Neutrophil (primary cell): ENCODE results near the gene TMCC1.
"Not testable (repeated sequence)": the region's sequence is repeated elsewhere in the genome, so short reads cannot be mapped to it uniquely, and the experiment has no call there.

Experiments
- H3K27ac ChIP-seq: fragments of 200-600 bp; sonication (generic); 2 replicates; pipeline ENCODE4 v1.5.1; 2016; ENCODE audit warnings: mild to moderate bottlenecking, moderate library complexity
- H3K27me3 ChIP-seq: fragments of 200-600 bp; sonication (generic); 2 replicates; pipeline ENCODE4 v1.6.0; 2016; ENCODE audit warnings: mild to moderate bottlenecking
- H3K36me3 ChIP-seq: fragments of 200-600 bp; sonication (generic); 2 replicates; pipeline ENCODE4 v1.5.1; 2017
- H3K4me1 ChIP-seq, 2 experiments: fragments of 200-600 bp in 1 of 2; sonication (generic) in 1 of 2; 1 replicate in 1 of 2; 2 replicates in 1 of 2; pipeline versions ENCODE4 v1.5.1 to v1.6.1; 2013 to 2016; ENCODE audit warnings: low read depth in 1 of 2, low read length in 1 of 2, mild to moderate bottlenecking in 1 of 2, moderate library complexity in 1 of 2; ENCODE audit not compliant: control insufficient read depth in 1 of 2, insufficient read depth in 1 of 2
- H3K4me3 ChIP-seq, 2 experiments: fragments of 200-600 bp in 1 of 2; sonication (generic) in 1 of 2; 1 replicate in 1 of 2; 2 replicates in 1 of 2; pipeline ENCODE4 v1.5.1; 2013 to 2016; ENCODE audit warnings: low read depth in 1 of 2, low read length in 1 of 2, mild to moderate bottlenecking in 1 of 2, moderate library complexity in 1 of 2
- H3K9me3 ChIP-seq: fragments of 200-600 bp; sonication (generic); 2 replicates; pipeline ENCODE4 v1.5.1; 2016
- CTCF ChIP-seq: fragments of 200-600 bp; sonication (generic); IDR thresholded peaks from 2 replicates; pipeline ENCODE4 v1.5.1; 2016; ENCODE audit warnings: antibody characterized with exemption

TMCC1 gene

GRCh38 chr3:129651435-129652202 is 241.9 kb downstream of the TMCC1 start:
- Histone ChIP-seq H3K36me3 (peaks cover 31% of the 10 kb centered on the region), H3K27me3 (no peaks in the 10 kb centered on the region), H3K9me3 (no peaks in the 10 kb centered on the region), H3K4me3 (no peak overlapping the region), H3K4me1 (no peaks in the 10 kb centered on the region), H3K27ac (no peak overlapping the region)
- no peak for TF ChIP-seq CTCF

- Histone ChIP-seq H3K9me3 (no peaks in the 10 kb centered on the region), H3K27ac (no peak overlapping the region), H3K4me3 (no peak overlapping the region), H3K4me1 (no peaks in the 10 kb centered on the region), H3K27me3 (no peaks in the 10 kb centered on the region), H3K36me3 (peaks cover 31% of the 10 kb centered on the region)
- no peak for TF ChIP-seq CTCF
Measured at GRCh38 chr3:129650256-129650872, 243.1 kb downstream of the TMCC1 start.

GRCh38 chr3:129648391-129648790 is 245.1 kb downstream of the TMCC1 start:
- Histone ChIP-seq H3K27me3 (no peaks in the 10 kb centered on the region), H3K36me3 (peaks cover 21% of the 10 kb centered on the region), H3K9me3 (no peaks in the 10 kb centered on the region), H3K27ac (no peak overlapping the region), H3K4me3 (no peak overlapping the region), H3K4me1 (no peaks in the 10 kb centered on the region)
- no peak for TF ChIP-seq CTCF

- Histone ChIP-seq H3K27me3 (no peaks in the 10 kb centered on the region), H3K4me3 (no peak overlapping the region), H3K27ac (no peak overlapping the region), H3K4me1 (no peaks in the 10 kb centered on the region), H3K36me3 (no peaks in the 10 kb centered on the region), H3K9me3 (no peaks in the 10 kb centered on the region)
- no peak for TF ChIP-seq CTCF
Measured at GRCh38 chr3:129645286-129645685, 248.2 kb downstream of the TMCC1 start.

GRCh38 chr3:129644836-129645235 is 248.7 kb downstream of the TMCC1 start:
- no peaks in the 10 kb centered on the region for H3K27me3 ChIP-seq
- H3K27ac ChIP-seq, result no peak overlapping the region
- H3K36me3 ChIP-seq, result no peaks in the 10 kb centered on the region
- H3K4me3 ChIP-seq, result no peak overlapping the region
- no peaks in the 10 kb centered on the region for H3K4me1 ChIP-seq
- no peaks in the 10 kb centered on the region for H3K9me3 ChIP-seq
- TF ChIP-seq CTCF, result no peak

GRCh38 chr3:129641567-129642260 is 251.8 kb downstream of the TMCC1 start:
- H3K27me3 ChIP-seq, H3K4me1 ChIP-seq, H3K9me3 ChIP-seq, H3K36me3 ChIP-seq, H3K4me3 ChIP-seq, H3K27ac ChIP-seq: not testable (repeated sequence)

GRCh38 chr3:129640985-129641384 is 252.5 kb downstream of the TMCC1 start:
- H3K27me3 ChIP-seq, H3K9me3 ChIP-seq, H3K4me3 ChIP-seq, H3K4me1 ChIP-seq, H3K27ac ChIP-seq, H3K36me3 ChIP-seq: not testable (repeated sequence)
